ENCODE data around the gene SLC22A7. TPM values are rescaled to one million over a fixed set of nuclear protein-coding genes. Genes with fewer than 3 reads are reported as not detected.

Gene SLC22A7
- total RNA-seq, 1 donor from 2014 or later = not detected

- no peak for DNase-seq (ENCODE audit: extremely low spot score, unreplicated experiment)
- H3K27me3 Mint-ChIP-seq (ENCODE audit: unreplicated experiment) = peaks cover 21% of the 10 kb centered on the region
Observed at GRCh38 chr6:43254138-43254817, 43.8 kb upstream of the SLC22A7 start.

GRCh38 chr6:43254846-43255245, 43.2 kb upstream of the SLC22A7 start:
- no peak for DNase-seq (ENCODE audit: extremely low spot score, unreplicated experiment)
- TF ChIP-seq CTCF (IDR thresholded peaks at IDR 0.05) = no peak
- H3K4me1 Mint-ChIP-seq (ENCODE audit: unreplicated experiment) = peaks cover 12% of the 10 kb centered on the region
- H3K36me3 Mint-ChIP-seq (ENCODE audit: unreplicated experiment) = no peaks in the 10 kb centered on the region
- no peaks in the 10 kb centered on the region for H3K9me3 Mint-ChIP-seq (ENCODE audit: unreplicated experiment)
- H3K4me3 Mint-ChIP-seq (ENCODE audit: unreplicated experiment) = no peak overlapping the region
- no peak overlapping the region for H3K27ac Mint-ChIP-seq (ENCODE audit: unreplicated experiment)
- H3K27me3 Mint-ChIP-seq (ENCODE audit: unreplicated experiment) = peaks cover 21% of the 10 kb centered on the region

More at GRCh38 chr6:43254138-43254817, 43.8 kb upstream of the SLC22A7 start:
- Mint-ChIP-seq H3K9me3 (ENCODE audit: unreplicated experiment) (no peaks in the 10 kb centered on the region), H3K27ac (ENCODE audit: unreplicated experiment) (no peak overlapping the region), H3K4me1 (ENCODE audit: unreplicated experiment) (peaks cover 12% of the 10 kb centered on the region), H3K4me3 (ENCODE audit: unreplicated experiment) (no peak overlapping the region), H3K36me3 (ENCODE audit: unreplicated experiment) (no peaks in the 10 kb centered on the region)
- TF ChIP-seq CTCF (IDR thresholded peaks at IDR 0.05) = no peak

GRCh38 chr6:43255408-43256054, 42.5 kb upstream of the SLC22A7 start:
- Mint-ChIP-seq H3K4me1 (ENCODE audit: unreplicated experiment) (peaks cover 14% of the 10 kb centered on the region), H3K4me3 (ENCODE audit: unreplicated experiment) (no peak overlapping the region), H3K9me3 (ENCODE audit: unreplicated experiment) (no peaks in the 10 kb centered on the region), H3K36me3 (ENCODE audit: unreplicated experiment) (no peaks in the 10 kb centered on the region), H3K27ac (ENCODE audit: unreplicated experiment) (no peak overlapping the region), H3K27me3 (ENCODE audit: unreplicated experiment) (peaks cover 21% of the 10 kb centered on the region)
- DNase-seq (ENCODE audit: extremely low spot score, unreplicated experiment) = no peak
- no peak for TF ChIP-seq CTCF (IDR thresholded peaks at IDR 0.05)

- Mint-ChIP-seq H3K27me3 (ENCODE audit: unreplicated experiment) (peaks cover 9% of the 10 kb centered on the region), H3K27ac (ENCODE audit: unreplicated experiment) (no peak overlapping the region), H3K9me3 (ENCODE audit: unreplicated experiment) (no peaks in the 10 kb centered on the region), H3K36me3 (ENCODE audit: unreplicated experiment) (no peaks in the 10 kb centered on the region), H3K4me1 (ENCODE audit: unreplicated experiment) (peaks cover 4% of the 10 kb centered on the region), H3K4me3 (ENCODE audit: unreplicated experiment) (no peak overlapping the region)
- no peak for DNase-seq (ENCODE audit: extremely low spot score, unreplicated experiment)
- TF ChIP-seq CTCF (IDR thresholded peaks at IDR 0.05) = no peak
Observed at GRCh38 chr6:43256670-43257366, 41.2 kb upstream of the SLC22A7 start.

Data from osteocyte (in vitro differentiated cells).